B cell (primary cell): ENCODE data around the gene TSPOAP1. TPM values are rescaled to one million over a fixed set of nuclear protein-coding genes. Genes with fewer than 3 reads are reported as not detected.

Source experiments
- ATAC-seq: fragments of 200-7000 bp; cut with Tn5 transposase; one replicate; pipeline ENCODE4 v1.10.0; 2021; ENCODE audit warnings: low read depth, mild to moderate bottlenecking, moderate number of reproducible peaks, moderate library complexity
- CTCF ChIA-PET: fragments of 350-600 bp; sonication (Branson Sonifier 250); formaldehyde crosslinking; loops from one replicate; lab custom pipeline; 2021; ENCODE audit warnings: antibody characterized with exemption, inconsistent platforms; lab: Charles Lee
- POLR2A ChIA-PET: fragments of 350-600 bp; sonication (Branson Sonifier 250); formaldehyde crosslinking; loops from one replicate; lab custom pipeline; 2021; ENCODE audit warnings: antibody characterized with exemption; lab: Charles Lee
- DNase-seq: peaks from one replicate; pipeline ENCODE4 v3.0.0; 2013
- H2AFZ ChIP-seq: 2 replicates; pipeline ENCODE4 v1.6.1; 2012; ENCODE audit warnings: mild to moderate bottlenecking, low read depth, low read length; ENCODE audit not compliant: insufficient read depth, poor library complexity, severe bottlenecking
- H3K27ac ChIP-seq, 2 donors: 1 replicate in 1 of 2; 2 replicates in 1 of 2; pipeline ENCODE4 v1.5.1; 2012 to 2013; ENCODE audit warnings: low read length in 2 of 2, mild to moderate bottlenecking in 2 of 2, moderate library complexity in 1 of 2
- H3K27me3 ChIP-seq, 4 experiments: fragments of 200-600 bp in 1 of 4; sonication (generic) in 1 of 4; replicated peaks in 1 of 4; 1 replicate in 2 of 4; 2 replicates in 2 of 4; pipeline versions ENCODE4 v1.6.1 to v1.7.0; 2013 to 2016; ENCODE audit warnings: low read length in 3 of 4, mild to moderate bottlenecking in 2 of 4, mixed read lengths in 1 of 4, moderate library complexity in 1 of 4; ENCODE audit not compliant: insufficient read depth in 4 of 4, control insufficient read depth in 3 of 4; ENCODE audit errors: control extremely low read depth in 1 of 4
- H3K36me3 ChIP-seq, 2 experiments: replicated peaks in 1 of 2; 1 replicate in 1 of 2; 2 replicates in 1 of 2; pipeline versions ENCODE4 v1.6.1 to v1.7.1; 2013; ENCODE audit warnings: low read length in 1 of 2; ENCODE audit not compliant: insufficient read depth in 2 of 2, control insufficient read depth in 1 of 2; ENCODE audit errors: control extremely low read depth in 1 of 2, extremely low read depth in 1 of 2
- H3K4me1 ChIP-seq, 2 donors: fragments of 200-600 bp in 1 of 2; sonication (generic) in 1 of 2; 1 replicate in 1 of 2; 2 replicates in 1 of 2; pipeline versions ENCODE4 v1.5.1 to v1.6.1; 2013 to 2017; ENCODE audit warnings: low read length in 2 of 2; ENCODE audit not compliant: control insufficient read depth in 2 of 2, insufficient read depth in 2 of 2
- H3K4me2 ChIP-seq: replicated peaks from 2 replicates; pipeline ENCODE3; 2012; ENCODE audit warnings: mild to moderate bottlenecking, low read depth, low read length; ENCODE audit not compliant: poor library complexity, severe bottlenecking
- H3K4me3 ChIP-seq, 5 experiments: fragments of 200-600 bp in 1 of 5; sonication (generic) in 1 of 5; 1 replicate in 3 of 5; 2 replicates in 2 of 5; pipeline versions ENCODE4 v1.5.1 to v1.7.0; 2011 to 2016; ENCODE audit warnings: low read length in 4 of 5, mild to moderate bottlenecking in 4 of 5, low read depth in 2 of 5, control low read depth in 1 of 5, moderate library complexity in 1 of 5; ENCODE audit not compliant: insufficient read depth in 1 of 5; ENCODE audit errors: control extremely low read depth in 1 of 5, extremely low read depth in 1 of 5
- H3K79me2 ChIP-seq: fragments of 200-600 bp; sonication (generic); one replicate; pipeline ENCODE4 v1.6.0; 2016; ENCODE audit warnings: low read length; ENCODE audit not compliant: control insufficient read depth, insufficient read depth
- H3K9ac ChIP-seq: fragments of 200-600 bp; sonication (generic); 2 replicates; pipeline ENCODE4 v1.6.1; 2017; ENCODE audit warnings: mild to moderate bottlenecking, low read length, moderate library complexity
- H3K9me3 ChIP-seq, 3 donors: one replicate each; pipeline versions ENCODE4 v1.6.1 to v1.7.1; 2013; ENCODE audit warnings: low read length in 2 of 3; ENCODE audit not compliant: control insufficient read depth in 2 of 3, insufficient read depth in 1 of 3; ENCODE audit errors: control extremely low read depth in 1 of 3
- H4K20me1 ChIP-seq: 2 replicates; pipeline ENCODE4 v1.6.0; 2012; ENCODE audit warnings: mild to moderate bottlenecking, low read length; ENCODE audit not compliant: insufficient read depth, control insufficient read depth, poor library complexity, severe bottlenecking
- H3K27ac Mint-ChIP-seq: one replicate; pipeline ENCODE4 v1.8.0; 2021; ENCODE audit warnings: mixed read lengths
- H3K27me3 Mint-ChIP-seq: one replicate; pipeline ENCODE4 v1.8.0; 2021; ENCODE audit warnings: mixed read lengths
- H3K4me1 Mint-ChIP-seq: one replicate; pipeline ENCODE4 v1.8.0; 2021; ENCODE audit warnings: mixed read lengths
- H3K4me3 Mint-ChIP-seq: one replicate; pipeline ENCODE4 v1.8.0; 2021; ENCODE audit warnings: mixed read lengths
- H3K9me3 Mint-ChIP-seq: one replicate; pipeline ENCODE4 v1.8.0; 2022; ENCODE audit warnings: mixed read lengths; ENCODE audit not compliant: insufficient read depth
- CTCF ChIP-seq: fragments of 200-600 bp; IDR thresholded peaks from one replicate; pipeline ENCODE4 v1.8.0; 2022; ENCODE audit warnings: antibody characterized with exemption, mild to moderate bottlenecking
- EZH2 ChIP-seq: IDR thresholded peaks from 2 replicates; pipeline ENCODE4 v1.6.1; 2012; ENCODE audit warnings: borderline replicate concordance, low read depth, mild to moderate bottlenecking, moderate library complexity, low read length; ENCODE audit not compliant: insufficient read depth, poor library complexity, severe bottlenecking
- WGBS: methylation state at CpG from one replicate; pipeline ENCODE4 v1.1.5; 2013; ENCODE audit warnings: missing lambda C conversion rate; ENCODE audit not compliant: insufficient coverage; 5-methylcytosine and 5-hydroxymethylcytosine counted together
- intact Hi-C: fragments of 100-400 bp; cut with micrococcal nuclease; formaldehyde crosslinking; loops from one replicate; pipeline ENCODE4 v1.10.0; 2022
- polyA plus RNA-seq: library from polyadenylated mRNA; depleted of rRNA; stranded (reverse); fragments of >200 nt; gene quantifications from 2 replicates; pipeline ENCODE4 v1.2.3, GENCODE V29; 2012
- total RNA-seq, 2 donors: library from RNA; stranded (reverse); fragments of 120-200 nt in 1 of 2; gene quantifications; 1 replicate in 1 of 2; 2 replicates in 1 of 2; pipeline versions ENCODE4 v1.2.3 to v1.2.4, GENCODE V29; 2013 to 2022

TSPOAP1 gene
- total and polyA plus RNA-seq, 2 donors (not counting 1 experiment from before 2014, with no cell fraction given), result 10.8 to 30.7 TPM

DNA sequence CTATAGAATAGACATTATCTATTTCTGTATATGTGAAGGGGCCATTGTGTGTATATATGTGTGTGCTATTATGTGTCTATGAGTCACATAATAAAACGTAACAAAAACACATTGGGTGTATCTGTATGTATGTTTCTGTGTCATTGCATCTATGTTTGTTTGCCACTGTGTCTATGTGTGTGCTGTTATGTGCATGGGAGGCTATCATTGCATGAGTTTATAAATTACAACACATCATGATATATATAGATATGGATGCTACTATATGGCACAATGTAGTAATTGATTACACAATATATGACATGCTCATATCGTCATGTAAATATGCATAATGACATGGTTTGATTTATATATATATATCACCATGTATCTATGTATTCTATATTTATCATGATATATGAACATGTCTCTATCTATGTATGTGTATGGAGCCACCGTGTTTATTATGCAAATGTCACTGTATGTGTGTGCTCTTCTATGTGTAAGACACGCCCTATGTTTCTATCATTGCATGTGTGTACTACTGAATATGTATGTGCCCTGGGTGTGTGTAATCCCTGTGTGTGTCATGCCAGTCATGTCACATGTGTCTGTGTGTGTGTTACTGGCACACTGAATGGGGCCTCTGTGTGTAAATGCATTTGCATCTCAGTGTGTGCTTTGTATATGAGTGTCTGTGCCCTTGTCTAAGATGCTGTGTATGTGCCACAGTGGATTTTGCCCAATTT is 1.4 kb upstream of the TSPOAP1 start:
- H3K4me1 ChIP-seq, result peaks cover 38 to 70% of the 10 kb centered on the region in 2 donors
- H3K27ac ChIP-seq, result peak overlapping the region; percentile 99 to 100
- peaks cover 45% of the 10 kb centered on the region for H4K20me1 ChIP-seq
- Mint-ChIP-seq H3K4me3 (peak overlapping the region; percentile 91), H3K27me3 (no peaks in the 10 kb centered on the region), H3K27ac (peak overlapping the region; percentile 98), H3K4me1 (peaks cover 66% of the 10 kb centered on the region), H3K9me3 (no peaks in the 10 kb centered on the region)
- CTCF ChIA-PET, result interaction anchor here (1.0 to 4.8 kb wide), 7 partner anchors 10 to 88 kb away, joined by 3 to 119 read pairs (median 16); partner anchors contain the start of genes RNF43 and SUPT4H1
- H3K9me3 ChIP-seq, result no peaks in the 10 kb centered on the region
- intact Hi-C loops, result loop anchor here (1.0 to 2.0 kb wide), 6 partner anchors 8 to 189 kb away; partner anchors contain the start of genes RNF43 and SUPT4H1
- no peak for TF ChIP-seq EZH2
- no peak for TF ChIP-seq CTCF
- no peaks in the 10 kb centered on the region for H3K27me3 ChIP-seq
- peak overlapping the region; percentile 81 to 100 (median 99) for H3K4me3 ChIP-seq
- peak overlapping the region; percentile 99 for H3K9ac ChIP-seq
- H3K79me2 ChIP-seq, result peaks cover 67% of the 10 kb centered on the region
- POLR2A ChIA-PET, result interaction anchor here (0.8 to 19.3 kb wide), 5 partner anchors 12 to 189 kb away, joined by 3 to 663 read pairs (median 35); partner anchors contain the start of genes RNF43 and SUPT4H1
- peak overlapping the region; percentile 92 for H3K4me2 ChIP-seq
- DNase-seq (peak; percentile 80), ATAC-seq (peak; percentile 7)
- WGBS, result 0% methylated on average over 1 of the region's 4 CpGs
- H2AFZ ChIP-seq, result no peak overlapping the region
- H3K36me3 ChIP-seq, result peaks cover 2 to 29% of the 10 kb centered on the region in 2 experiments
